ENCODE results near the gene CHAF1A. TPM values are rescaled to one million over a fixed set of nuclear protein-coding genes. Genes with fewer than 3 reads are reported as not detected.

The CHAF1A gene
- total and polyA plus RNA-seq, 2 of the 4 experiments (the other 2 are of a cell fraction), result 12.4 to 22.9 TPM

GRCh38 chr19:4406626-4407025 lies 4.2 kb downstream of the CHAF1A start (continued):
- no peak for TF ChIP-seq CHD1 (IDR thresholded peaks at IDR 0.05; ENCODE audit: low read depth, low read length)

GRCh38 chr19:4409123-4409933 lies 6.9 kb downstream of the CHAF1A start:
- Histone ChIP-seq H3K27ac (ENCODE audit: insufficient read depth, low read length) (no peak overlapping the region), H3K23ac (ENCODE audit: low read depth, low read length) (no peak overlapping the region), H2AFZ (replicated peaks; ENCODE audit: low read length, poor library complexity) (no peak overlapping the region), H2AK9ac (replicated peaks; ENCODE audit: low read depth, low read length, poor library complexity) (no peak overlapping the region), H3K4me1 (ENCODE audit: control insufficient read depth, insufficient read depth, low read length) (no peaks in the 10 kb centered on the region), H3K27me3 (ENCODE audit: control insufficient read depth, insufficient read depth, low read length) (no peaks in the 10 kb centered on the region), H3K9ac (ENCODE audit: low read depth, low read length) (no peak overlapping the region), H2BK120ac (ENCODE audit: low read depth, low read length) (no peak overlapping the region), H4K5ac (ENCODE audit: low read depth, low read length) (no peak overlapping the region), H3K36me3 (ENCODE audit: control insufficient read depth, insufficient read depth, low read length) (peaks cover 4% of the 10 kb centered on the region), H4K8ac (ENCODE audit: low read depth in 2 of 2, low read length in 2 of 2) (no peak overlapping the region), H4K20me1 (ENCODE audit: insufficient read depth, low read length) (peaks cover 15% of the 10 kb centered on the region), H4K91ac (ENCODE audit: insufficient read depth, low read depth, low read length) (no peak overlapping the region), H2BK15ac (ENCODE audit: low read depth, low read length) (no peak overlapping the region), H3K4me2 (ENCODE audit: low read depth, low read length) (no peak overlapping the region), H3K9me3 (ENCODE audit: control insufficient read depth, insufficient read depth, low read length) (no peaks in the 10 kb centered on the region), H3K79me1 (ENCODE audit: low read depth in 1 of 2, low read length in 2 of 2) (peaks cover 15 to 55% of the 10 kb centered on the region in 2 experiments), H3K9me1 (ENCODE audit: insufficient read depth, low read length) (no peaks in the 10 kb centered on the region), H2BK5ac (ENCODE audit: low read depth, low read length, poor library complexity, severe bottlenecking) (no peak overlapping the region), H3K4me3 (ENCODE audit: insufficient read depth, low read depth, low read length) (no peak overlapping the region), H3K4ac (ENCODE audit: low read depth, low read length) (no peak overlapping the region), H3K56ac (ENCODE audit: extremely low read depth, insufficient read depth, low read length) (no peak overlapping the region), H3K14ac (replicated peaks; ENCODE audit: low read depth, low read length) (no peak overlapping the region), H2BK20ac (ENCODE audit: low read depth, low read length) (no peak overlapping the region), H3K18ac (ENCODE audit: low read depth, low read length) (no peak overlapping the region), H2AK5ac (ENCODE audit: low read depth, low read length) (no peak overlapping the region)
- ChIA-PET CTCF (no interaction called here), POLR2A (ENCODE audit: unreplicated experiment) (no interaction called here)
- DNase-seq, result no peak
- intact Hi-C loops (cut with micrococcal nuclease), result no loop called here
- WGBS, 2 experiments (ENCODE audit: extremely low coverage in 2 of 2, insufficient read length in 1 of 2), result 96% methylated on average over 11 of the region's 23 CpGs; no CpG with 5 or more reads in 1 of the 2 experiments
- TSS peak; percentile 64 for BruUV-seq (replicated peaks)
- no peak for ATAC-seq (ENCODE audit: low read depth)
- in situ Hi-C loops (cut with MboI; ENCODE audit: low sequenced_read_pairs), result no loop called here
- dilution Hi-C loops (cut with HindIII; ENCODE audit: low sequenced_read_pairs, unreplicated experiment), result no loop called here
- no peak for TF ChIP-seq FOS (IDR thresholded peaks at IDR 0.05; ENCODE audit: low read depth, low read length)
- TF ChIP-seq RCOR1 (IDR thresholded peaks at IDR 0.05; ENCODE audit: insufficient replicate concordance, low read length), result no peak
- TF ChIP-seq CTCF (conservative IDR thresholded peaks at IDR 0.05; ENCODE audit: low read depth, low read length), result no peak
- TF ChIP-seq MAFK (IDR thresholded peaks at IDR 0.05; ENCODE audit: low read depth, low read length), result no peak
- no peak for TF ChIP-seq BHLHE40 (IDR thresholded peaks at IDR 0.05; ENCODE audit: low read depth, low read length)
- no peak for TF ChIP-seq ELK1 (IDR thresholded peaks at IDR 0.05; ENCODE audit: borderline replicate concordance, low read depth, low read length)
- no peak for TF ChIP-seq RFX5 (IDR thresholded peaks at IDR 0.05; ENCODE audit: low read depth, low read length)
- no peak for TF ChIP-seq POLR2A (IDR thresholded peaks at IDR 0.05; ENCODE audit: low read depth, low read length)
- TF ChIP-seq NFE2L2 (IDR thresholded peaks at IDR 0.05; ENCODE audit: low read depth, low read length), result no peak
- TF ChIP-seq RAD21 (IDR thresholded peaks at IDR 0.05; ENCODE audit: low read length), result no peak
- no peak for TF ChIP-seq CEBPB (IDR thresholded peaks at IDR 0.05; ENCODE audit: low read depth, low read length)
- no peak for TF ChIP-seq SMC3 (IDR thresholded peaks at IDR 0.05; ENCODE audit: low read depth, low read length)
- TF ChIP-seq USF2 (IDR thresholded peaks at IDR 0.05; ENCODE audit: low read depth, low read length), result no peak
